CD8-positive, alpha-beta memory T cell (primary cell): ENCODE measurements around the gene UBE2Q2. TPM values are rescaled to one million over a fixed set of nuclear protein-coding genes. Genes with fewer than 3 reads are reported as not detected.

Experiments
- polyA plus RNA-seq: library from polyadenylated mRNA; unstranded; fragments of 300-500 nt; fragmentation: Illumina TruSeq; gene quantifications from one replicate; pipeline ENCODE4 v1.2.3, GENCODE V29; 2021
- total RNA-seq, 2 experiments: library from RNA; stranded (reverse); gene quantifications; one replicate each; pipeline ENCODE4 v1.2.3, GENCODE V29; 2021

UBE2Q2 gene
- total and polyA plus RNA-seq, 3 experiments from 2014 or later: 17.5 to 38.3 (median 19.3) TPM

Other genes starting within 250 kb of the UBE2Q2 start
- 10 to 100 TPM; 24.6 to 26.9 TPM for gene SNUPN, start 217.7 kb upstream of the UBE2Q2 start, total RNA-seq
- 37.4 TPM for gene SNUPN, start 217.7 kb upstream of the UBE2Q2 start, polyA plus RNA-seq
- 100 to 1,000 TPM; 123 to 134 TPM for gene IMP3, start 203.2 kb upstream of the UBE2Q2 start, total RNA-seq
- gene IMP3, start 203.2 kb upstream of the UBE2Q2 start, polyA plus RNA-seq: 247 TPM
- 1 to 10 TPM; 3.1 to 3.5 TPM for gene SNX33, start 195.5 kb upstream of the UBE2Q2 start, total RNA-seq
- 1.1 TPM for gene SNX33, start 195.5 kb upstream of the UBE2Q2 start, polyA plus RNA-seq
- gene CSPG4, start 130.6 kb upstream of the UBE2Q2 start, total RNA-seq: not detected
- not detected for gene CSPG4, start 130.6 kb upstream of the UBE2Q2 start, polyA plus RNA-seq
- 10 to 100 TPM; 57.8 to 60.4 TPM for gene FBXO22, start 60.4 kb downstream of the UBE2Q2 start, total RNA-seq
- 14.2 TPM for gene FBXO22, start 60.4 kb downstream of the UBE2Q2 start, polyA plus RNA-seq
- gene NRG4, start 169.0 kb downstream of the UBE2Q2 start, total RNA-seq: not detected
- not detected for gene NRG4, start 169.0 kb downstream of the UBE2Q2 start, polyA plus RNA-seq
- under 1 TPM; 0.11 TPM for gene TMEM266, start 216.5 kb downstream of the UBE2Q2 start, total RNA-seq
- not detected for gene TMEM266, start 216.5 kb downstream of the UBE2Q2 start, polyA plus RNA-seq